ENCODE data around the gene NAV2.

The NAV2 gene

DNA sequence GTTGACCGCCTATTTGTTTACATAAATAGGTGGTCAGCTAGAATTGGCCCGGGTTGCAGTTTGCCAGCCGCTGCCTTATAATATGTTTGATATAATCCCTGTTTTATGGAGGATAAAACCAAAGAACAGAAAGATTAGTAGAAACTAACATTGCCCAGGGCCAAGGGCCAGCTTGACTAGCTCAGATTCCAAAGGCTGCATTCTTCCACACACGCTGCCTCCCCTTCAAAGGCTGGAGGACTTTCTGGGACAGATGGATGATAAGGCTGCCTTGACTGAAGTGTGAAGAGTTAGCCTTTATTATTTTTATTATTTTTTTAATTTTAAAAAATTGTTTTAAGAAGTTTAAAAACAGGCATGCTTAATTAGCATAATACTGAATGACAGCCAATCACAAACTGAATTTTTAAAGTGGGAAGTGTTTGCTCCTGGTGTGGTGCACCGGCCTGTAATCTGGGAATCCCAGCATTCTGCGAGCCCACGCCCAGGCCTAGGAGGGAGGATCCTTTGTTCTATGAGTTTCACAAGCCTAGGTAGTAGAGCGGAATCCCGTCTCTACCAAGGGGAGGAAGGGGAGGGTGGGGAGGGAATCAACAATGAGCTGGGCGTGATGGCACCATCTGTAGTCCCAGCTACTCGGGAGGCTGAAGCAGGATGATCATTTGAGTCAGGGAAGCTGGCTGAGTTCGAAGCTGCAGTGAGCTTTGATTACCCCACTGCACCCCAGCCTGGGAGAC lies 114.9 kb downstream of the NAV2 start:
- H3K4me1 ChIP-seq (ENCODE audit: insufficient read depth, low read length) = no peaks in the 10 kb centered on the region

DNA sequence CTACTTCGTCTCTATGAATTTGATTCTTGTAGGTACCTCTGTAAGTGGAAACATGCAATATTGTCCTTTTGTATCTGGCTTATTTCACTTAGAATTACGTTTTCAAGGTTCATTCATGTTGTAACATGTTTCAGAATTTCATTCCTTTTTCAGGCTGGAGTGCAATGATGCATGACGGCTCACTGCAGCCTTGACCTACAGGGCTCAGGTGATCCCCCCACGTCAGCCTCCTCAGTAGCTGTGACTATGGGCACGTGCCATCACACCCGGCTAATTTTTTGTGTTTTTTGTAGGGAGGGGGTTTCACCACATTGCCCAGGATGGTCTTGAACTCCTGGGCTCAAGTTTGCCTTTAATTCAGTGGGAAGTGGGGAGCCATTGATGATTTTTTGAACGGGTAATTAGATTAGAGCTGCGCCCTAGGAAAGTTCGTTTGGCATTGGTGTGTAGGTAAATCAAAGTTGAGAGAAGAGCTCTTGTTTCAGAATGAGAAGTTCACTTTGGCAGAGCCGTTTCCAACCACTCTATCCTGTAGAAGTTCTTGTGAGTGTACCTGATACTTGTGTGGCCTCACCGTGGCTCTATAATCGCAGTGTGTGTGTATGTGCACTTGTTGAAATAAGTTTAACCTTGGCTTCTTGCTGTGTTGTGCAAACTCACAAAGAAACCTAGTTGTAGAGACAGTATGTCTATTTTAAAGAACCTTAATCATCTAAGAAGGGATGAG lies 115.9 kb downstream of the NAV2 start:
- Histone ChIP-seq H3K36me3 (ENCODE audit: insufficient read depth, low read length) (no peaks in the 10 kb centered on the region), H3K4me3 (ENCODE audit: low read depth in 1 of 2, low read length in 2 of 2) (no peak overlapping the region), H3K79me2 (ENCODE audit: insufficient read depth, low read length) (no peaks in the 10 kb centered on the region), H3K4me2 (ENCODE audit: insufficient read depth, low read length) (no peak overlapping the region), H3K9ac (ENCODE audit: low read depth, low read length) (no peak overlapping the region), H3K4me1 (ENCODE audit: insufficient read depth, low read length) (no peaks in the 10 kb centered on the region), H4K20me1 (ENCODE audit: insufficient read depth, low read length) (no peaks in the 10 kb centered on the region), H3K27ac (ENCODE audit: low read length) (no peak overlapping the region), H3K9me3 (ENCODE audit: insufficient read depth, low read length, severe bottlenecking) (no peaks in the 10 kb centered on the region), H3K27me3 (ENCODE audit: insufficient read depth, low read length, poor library complexity) (peaks cover 4% of the 10 kb centered on the region), H2AFZ (ENCODE audit: low read depth, low read length) (no peak overlapping the region)
- TF ChIP-seq EZH2 (IDR thresholded peaks at IDR 0.05; ENCODE audit: borderline replicate concordance, low read depth, low read length, severe bottlenecking) = no peak
- TF ChIP-seq, protein P1, sequence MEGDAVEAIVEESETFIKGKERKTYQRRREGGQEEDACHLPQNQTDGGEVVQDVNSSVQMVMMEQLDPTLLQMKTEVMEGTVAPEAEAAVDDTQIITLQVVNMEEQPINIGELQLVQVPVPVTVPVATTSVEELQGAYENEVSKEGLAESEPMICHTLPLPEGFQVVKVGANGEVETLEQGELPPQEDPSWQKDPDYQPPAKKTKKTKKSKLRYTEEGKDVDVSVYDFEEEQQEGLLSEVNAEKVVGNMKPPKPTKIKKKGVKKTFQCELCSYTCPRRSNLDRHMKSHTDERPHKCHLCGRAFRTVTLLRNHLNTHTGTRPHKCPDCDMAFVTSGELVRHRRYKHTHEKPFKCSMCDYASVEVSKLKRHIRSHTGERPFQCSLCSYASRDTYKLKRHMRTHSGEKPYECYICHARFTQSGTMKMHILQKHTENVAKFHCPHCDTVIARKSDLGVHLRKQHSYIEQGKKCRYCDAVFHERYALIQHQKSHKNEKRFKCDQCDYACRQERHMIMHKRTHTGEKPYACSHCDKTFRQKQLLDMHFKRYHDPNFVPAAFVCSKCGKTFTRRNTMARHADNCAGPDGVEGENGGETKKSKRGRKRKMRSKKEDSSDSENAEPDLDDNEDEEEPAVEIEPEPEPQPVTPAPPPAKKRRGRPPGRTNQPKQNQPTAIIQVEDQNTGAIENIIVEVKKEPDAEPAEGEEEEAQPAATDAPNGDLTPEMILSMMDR (IDR thresholded peaks at IDR 0.05; ENCODE audit: borderline replicate concordance, extremely low read depth, low read length, poor library complexity, severe bottlenecking) = no peak
- DNase-seq (no peak), ATAC-seq (ENCODE audit: insufficient read depth, low read depth) (no peak)

More for the DNA sequence above, 114.9 kb downstream of the NAV2 start:
- TF ChIP-seq, protein P1 (IDR thresholded peaks at IDR 0.05; ENCODE audit: borderline replicate concordance, extremely low read depth, low read length, poor library complexity, severe bottlenecking) = no peak
- TF ChIP-seq EZH2 (IDR thresholded peaks at IDR 0.05; ENCODE audit: borderline replicate concordance, low read depth, low read length, severe bottlenecking) = no peak
- H3K27ac ChIP-seq (ENCODE audit: low read length) = no peak overlapping the region
- no peak overlapping the region for H2AFZ ChIP-seq (ENCODE audit: low read depth, low read length)
- DNase-seq (no peak), ATAC-seq (ENCODE audit: insufficient read depth, low read depth) (no peak)
- no peak overlapping the region for H3K4me3 ChIP-seq (ENCODE audit: low read depth in 1 of 2, low read length in 2 of 2)
- no peaks in the 10 kb centered on the region for H3K36me3 ChIP-seq (ENCODE audit: insufficient read depth, low read length)
- no peak overlapping the region for H3K4me2 ChIP-seq (ENCODE audit: insufficient read depth, low read length)
- H3K9ac ChIP-seq (ENCODE audit: low read depth, low read length) = no peak overlapping the region
- no peaks in the 10 kb centered on the region for H4K20me1 ChIP-seq (ENCODE audit: insufficient read depth, low read length)
- H3K27me3 ChIP-seq (ENCODE audit: insufficient read depth, low read length, poor library complexity) = peaks cover 4% of the 10 kb centered on the region
- H3K79me2 ChIP-seq (ENCODE audit: insufficient read depth, low read length) = no peaks in the 10 kb centered on the region
- no peaks in the 10 kb centered on the region for H3K9me3 ChIP-seq (ENCODE audit: insufficient read depth, low read length, severe bottlenecking)

DNA sequence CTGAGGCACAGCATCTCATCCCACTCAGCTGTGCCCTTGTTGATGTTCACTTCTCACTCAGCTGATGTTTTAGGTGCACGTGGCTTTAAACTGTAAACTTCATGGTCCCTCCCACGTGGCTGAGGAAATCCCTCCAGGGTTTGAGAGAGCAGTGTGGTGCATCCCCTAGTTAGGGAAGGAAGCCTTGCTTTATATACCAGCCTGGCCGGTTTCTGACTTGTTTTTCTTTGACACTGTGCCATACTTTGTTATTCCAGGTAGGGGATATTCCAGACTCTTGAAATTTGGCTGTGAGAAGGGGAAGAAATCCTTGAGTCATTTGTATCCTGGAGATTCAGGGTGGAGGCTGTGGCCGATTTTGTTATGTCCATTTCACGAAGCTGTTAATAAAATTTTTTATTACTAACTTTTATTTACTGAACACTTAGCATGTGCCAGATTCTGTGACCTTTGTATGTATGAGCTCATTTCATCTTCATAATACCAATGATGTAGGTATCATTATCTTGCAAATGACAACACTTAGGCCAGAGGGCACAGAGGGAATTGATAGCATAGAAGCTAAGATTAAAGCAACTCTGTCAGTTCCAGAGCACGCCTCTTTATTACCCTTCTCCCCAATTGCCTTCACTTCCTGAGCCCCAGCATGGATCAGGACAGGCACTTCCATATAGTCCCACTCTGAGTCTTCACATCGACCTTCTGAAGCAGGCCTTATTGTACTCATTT lies 116.6 kb downstream of the NAV2 start:
- H4K20me1 ChIP-seq (ENCODE audit: insufficient read depth, low read length) = no peaks in the 10 kb centered on the region
- H3K9ac ChIP-seq (ENCODE audit: low read depth, low read length) = no peak overlapping the region
- H3K36me3 ChIP-seq (ENCODE audit: insufficient read depth, low read length) = no peaks in the 10 kb centered on the region
- H3K27me3 ChIP-seq (ENCODE audit: insufficient read depth, low read length, poor library complexity) = peaks cover 4% of the 10 kb centered on the region
- H3K27ac ChIP-seq (ENCODE audit: low read length) = no peak overlapping the region
- no peak overlapping the region for H2AFZ ChIP-seq (ENCODE audit: low read depth, low read length)
- DNase-seq (no peak), ATAC-seq (ENCODE audit: insufficient read depth, low read depth) (no peak)
- H3K4me2 ChIP-seq (ENCODE audit: insufficient read depth, low read length) = no peak overlapping the region
- TF ChIP-seq, protein P1 (IDR thresholded peaks at IDR 0.05; ENCODE audit: borderline replicate concordance, extremely low read depth, low read length, poor library complexity, severe bottlenecking) = no peak
- no peak for TF ChIP-seq EZH2 (IDR thresholded peaks at IDR 0.05; ENCODE audit: borderline replicate concordance, low read depth, low read length, severe bottlenecking)
- no peaks in the 10 kb centered on the region for H3K9me3 ChIP-seq (ENCODE audit: insufficient read depth, low read length, severe bottlenecking)
- H3K4me1 ChIP-seq (ENCODE audit: insufficient read depth, low read length) = no peaks in the 10 kb centered on the region
- H3K79me2 ChIP-seq (ENCODE audit: insufficient read depth, low read length) = no peaks in the 10 kb centered on the region
- H3K4me3 ChIP-seq (ENCODE audit: low read depth in 1 of 2, low read length in 2 of 2) = no peak overlapping the region

Data from DND-41 (cell line).